Adrenal gland (tissue), 12 donors: ENCODE data around the gene MYEOV. TPM values are rescaled to one million over a fixed set of nuclear protein-coding genes. Genes with fewer than 3 reads are reported as not detected.
A peak's percentile ranks its signal among the peaks of the same experiment; 100 is the strongest.

Source experiments
- DNase-seq, 7 donors: peaks; one replicate each; pipeline ENCODE4 v3.0.0-alpha.2; 2019 to 2020
- H3K27ac ChIP-seq, 5 donors: fragments of 200-600 bp; sonication (generic) in 4 of 5; 1 replicate in 3 of 5; 2 replicates in 2 of 5; pipeline versions ENCODE4 v1.5.1 to v1.8.0; 2016 to 2020; ENCODE audit warnings: mild to moderate bottlenecking in 1 of 5
- H3K27me3 ChIP-seq: fragments of 200-600 bp; 2 replicates; pipeline ENCODE4 v1.8.0; 2021
- H3K36me3 ChIP-seq, 2 donors: fragments of 200-600 bp; replicated peaks in 1 of 2; 1 replicate in 1 of 2; 2 replicates in 1 of 2; pipeline versions ENCODE4 v1.5.1 to v1.8.0; 2018 to 2022
- H3K4me1 ChIP-seq, 2 donors: fragments of 200-600 bp; replicated peaks in 1 of 2; 1 replicate in 1 of 2; 2 replicates in 1 of 2; pipeline versions ENCODE4 v1.5.1 to v1.8.0; 2018 to 2021
- H3K4me3 ChIP-seq, 4 donors: fragments of 200-600 bp; sonication (generic) in 3 of 4; one replicate each; pipeline ENCODE4 v1.5.1; 2016 to 2018
- H3K9me3 ChIP-seq, 3 donors: fragments of 200-600 bp; sonication (generic) in 1 of 3; replicated peaks in 1 of 3; 1 replicate in 2 of 3; 2 replicates in 1 of 3; pipeline versions ENCODE4 v1.5.1 to v1.8.0; 2016 to 2021
- POLR2A ChIP-seq, 2 donors: fragments of 450-650 bp; IDR thresholded peaks; one replicate each; pipeline ENCODE4 v1.6.1; 2017; ENCODE audit warnings: antibody characterized with exemption in 2 of 2, mild to moderate bottlenecking in 2 of 2, moderate library complexity in 1 of 2
- WGBS, 4 donors: extraction: QIAGEN DNeasy Blood & Tissue Kit in 2 of 4; methylation state at CpG; one replicate each; pipeline versions ENCODE4 v1.1.5 to v1.1.7; 2013 to 2017; 5-methylcytosine and 5-hydroxymethylcytosine counted together
- intact Hi-C, 2 donors: fragments of 100-400 bp; cut with DNase I; formaldehyde crosslinking; loops; one replicate each; pipeline versions ENCODE4 v1.14.1 to v1.15.0; 2022 to 2023
- polyA plus RNA-seq, 3 donors: library from polyadenylated mRNA; stranded (reverse); fragments of 200-250 nt in 2 of 3; fragments of 350-450 nt in 1 of 3; fragmentation: Illumina TruSeq in 1 of 3; extraction: RNeasy Lipid Tissue Mini Kit (QIAGEN cat#74804) in 1 of 3; gene quantifications; one replicate each; pipeline ENCODE4 v1.2.3, GENCODE V29; 2013 to 2014
- total RNA-seq, 9 donors: library from RNA; depleted of rRNA in 4 of 9; stranded (reverse); fragments of >200 nt in 4 of 9; fragments of 120-200 nt in 1 of 9; fragmentation: NEBNext Ultra II Directional in 1 of 9; extraction: Animal tissue kit (Norgen Biotek cat#: 25700) in 1 of 9; gene quantifications; one replicate each; pipeline versions ENCODE4 v1.1.0 to v1.2.4, GENCODE V29; 2013 to 2023
- TF ChIP-seq, protein P1 (sequence below), 6 experiments: fragments of 450-650 bp in 4 of 6; fragments of 200-600 bp in 2 of 6; sonication (generic) in 1 of 6; IDR thresholded peaks; 1 replicate in 5 of 6; 2 replicates in 1 of 6; pipeline versions ENCODE4 v1.5.1 to v1.8.0; 2016 to 2021; ENCODE audit warnings: antibody characterized with exemption in 6 of 6, mild to moderate bottlenecking in 2 of 6, moderate library complexity in 1 of 6
- donor health status: healthy with polysubstance abuse.
- donor health status: Bipolar disorder and iron deficiency.
- donor health status: DM: yes; HTN: yes; CAD: no.
- donor health status: DM: no; HTN: no; CAD: no.
- donor health status: DM: no; HTN: no; CAD: no.
- donor health status: DM: yes; HTN: yes; CAD: no.

Gene MYEOV
- total and polyA plus RNA-seq, 12 donors, result 0.06 to 1.6 (median 0.32) TPM; not detected in 3

DNA sequence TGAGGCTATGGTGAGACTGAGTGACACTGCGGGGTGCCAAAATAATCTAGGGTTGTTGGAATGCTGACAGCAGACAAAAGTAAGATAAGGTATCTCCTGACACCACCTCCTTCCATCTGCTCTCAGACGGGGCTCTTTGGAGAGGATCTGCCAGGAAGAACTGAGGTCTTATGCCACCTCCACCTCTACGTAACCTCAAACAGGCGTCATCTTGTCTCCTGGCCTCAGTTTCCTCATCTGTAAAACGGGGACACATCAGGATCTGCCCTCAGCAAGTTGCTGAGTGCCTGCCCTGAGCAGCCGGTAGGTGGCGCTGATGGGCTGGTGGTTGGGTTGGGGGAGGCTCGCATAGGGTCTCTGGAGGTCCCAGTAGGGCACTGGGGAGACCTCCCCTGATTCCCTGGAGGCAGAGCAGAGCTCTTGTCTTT is 1.7 kb upstream of the MYEOV start:
- Histone ChIP-seq H3K9me3 (no peaks in the 10 kb centered on the region), H3K27me3 (no peaks in the 10 kb centered on the region), H3K4me3 (no peak overlapping the region), H3K27ac (no peak overlapping the region), H3K4me1 (peaks cover 9 to 11% of the 10 kb centered on the region in 2 donors), H3K36me3 (no peaks in the 10 kb centered on the region)
- DNase-seq, result peak in 2 of 7 donors; percentile 30 to 39
- TF ChIP-seq, protein P1, sequence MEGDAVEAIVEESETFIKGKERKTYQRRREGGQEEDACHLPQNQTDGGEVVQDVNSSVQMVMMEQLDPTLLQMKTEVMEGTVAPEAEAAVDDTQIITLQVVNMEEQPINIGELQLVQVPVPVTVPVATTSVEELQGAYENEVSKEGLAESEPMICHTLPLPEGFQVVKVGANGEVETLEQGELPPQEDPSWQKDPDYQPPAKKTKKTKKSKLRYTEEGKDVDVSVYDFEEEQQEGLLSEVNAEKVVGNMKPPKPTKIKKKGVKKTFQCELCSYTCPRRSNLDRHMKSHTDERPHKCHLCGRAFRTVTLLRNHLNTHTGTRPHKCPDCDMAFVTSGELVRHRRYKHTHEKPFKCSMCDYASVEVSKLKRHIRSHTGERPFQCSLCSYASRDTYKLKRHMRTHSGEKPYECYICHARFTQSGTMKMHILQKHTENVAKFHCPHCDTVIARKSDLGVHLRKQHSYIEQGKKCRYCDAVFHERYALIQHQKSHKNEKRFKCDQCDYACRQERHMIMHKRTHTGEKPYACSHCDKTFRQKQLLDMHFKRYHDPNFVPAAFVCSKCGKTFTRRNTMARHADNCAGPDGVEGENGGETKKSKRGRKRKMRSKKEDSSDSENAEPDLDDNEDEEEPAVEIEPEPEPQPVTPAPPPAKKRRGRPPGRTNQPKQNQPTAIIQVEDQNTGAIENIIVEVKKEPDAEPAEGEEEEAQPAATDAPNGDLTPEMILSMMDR (IDR thresholded peaks at IDR 0.05), result peak; percentile 51 to 76 (median 72)
- TF ChIP-seq POLR2A (IDR thresholded peaks at IDR 0.05), result no peak
- 23 to 43% (median 32%) methylated on average over 5 to 8 of the region's 8 CpGs for WGBS, 4 donors
- intact Hi-C loops, result loop anchor here (5.0 to 10.0 kb wide), 3 partner anchors 153 to 350 kb away; partner anchors contain the start of gene CCND1 (in 1 of the 2)

DNA sequence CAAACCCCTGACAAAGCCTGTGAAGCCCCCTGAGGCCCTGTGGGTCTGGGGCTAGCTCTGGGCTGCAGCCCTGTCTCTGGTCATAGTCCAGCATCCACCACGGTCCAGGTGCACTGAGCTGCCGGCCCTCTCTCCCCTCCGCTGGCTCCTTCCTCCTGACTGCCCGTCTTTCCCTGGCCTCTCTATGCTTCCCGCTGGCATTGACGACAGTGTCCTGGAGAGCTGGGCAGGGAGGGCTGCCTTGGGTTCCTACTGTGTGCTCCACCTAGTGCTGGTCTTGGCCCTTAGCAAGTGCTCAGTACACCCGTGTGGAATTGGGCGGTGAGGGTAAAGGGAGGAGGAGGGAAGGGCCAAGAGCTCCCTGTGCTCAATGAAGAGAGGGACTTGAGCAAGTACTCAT is 868 bp upstream of the MYEOV start:
- no peaks in the 10 kb centered on the region for H3K9me3 ChIP-seq
- peaks cover 17 to 20% of the 10 kb centered on the region in 2 donors for H3K4me1 ChIP-seq
- WGBS, 4 donors, result 80 to 87% (median 83%) methylated on average over 7 to 8 of the region's 8 CpGs
- no peaks in the 10 kb centered on the region for H3K36me3 ChIP-seq
- no peaks in the 10 kb centered on the region for H3K27me3 ChIP-seq
- no peak for DNase-seq
- H3K4me3 ChIP-seq, result no peak overlapping the region
- no peak overlapping the region for H3K27ac ChIP-seq
- no peak for TF ChIP-seq POLR2A (IDR thresholded peaks at IDR 0.05)
- TF ChIP-seq, protein P1 (IDR thresholded peaks at IDR 0.05), result no peak
- intact Hi-C loops, result loop anchor here (5.0 to 10.0 kb wide), 3 partner anchors 152 to 349 kb away; partner anchors contain the start of gene CCND1 (in 1 of the 2)

DNA sequence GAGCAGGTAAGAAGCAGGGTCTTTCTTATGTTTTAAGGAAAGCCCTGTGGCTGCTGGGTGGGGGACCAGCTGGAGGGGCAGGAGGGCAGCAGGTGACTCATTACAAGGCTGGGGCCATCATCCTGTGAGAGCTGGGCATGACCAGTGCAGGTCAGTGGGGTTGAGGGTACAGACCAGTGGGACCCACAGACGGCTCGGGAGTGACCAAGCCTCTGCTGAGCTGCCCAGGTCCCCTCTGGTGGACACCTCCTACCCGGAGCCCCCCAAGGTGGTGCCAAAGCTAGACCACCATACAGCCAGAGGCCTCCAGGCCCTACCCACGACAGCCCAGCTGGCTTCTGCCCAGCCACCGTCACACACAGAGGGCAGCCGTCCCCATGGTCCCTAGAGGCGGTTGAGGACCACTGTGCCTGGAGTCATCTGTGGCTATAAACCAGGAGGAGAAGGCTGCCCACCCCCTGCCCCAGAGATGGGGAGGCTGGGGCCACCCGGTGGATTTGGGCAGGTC is 670 bp downstream of the MYEOV start:
- Histone ChIP-seq H3K9me3 (no peaks in the 10 kb centered on the region), H3K4me1 (peaks cover 25 to 30% of the 10 kb centered on the region in 2 donors), H3K27ac (no peak overlapping the region), H3K36me3 (no peaks in the 10 kb centered on the region), H3K4me3 (no peak overlapping the region), H3K27me3 (no peaks in the 10 kb centered on the region)
- intact Hi-C loops, result loop anchor here (5.0 to 10.0 kb wide), 3 partner anchors 150 to 348 kb away; partner anchors contain the start of gene CCND1 (in 2 of the 2)
- no peak for TF ChIP-seq POLR2A (IDR thresholded peaks at IDR 0.05)
- TF ChIP-seq, protein P1 (IDR thresholded peaks at IDR 0.05), result no peak
- 88 to 100% (median 90%) methylated on average over 4 to 8 of the region's 8 CpGs for WGBS, 4 donors
- DNase-seq, result no peak

DNA sequence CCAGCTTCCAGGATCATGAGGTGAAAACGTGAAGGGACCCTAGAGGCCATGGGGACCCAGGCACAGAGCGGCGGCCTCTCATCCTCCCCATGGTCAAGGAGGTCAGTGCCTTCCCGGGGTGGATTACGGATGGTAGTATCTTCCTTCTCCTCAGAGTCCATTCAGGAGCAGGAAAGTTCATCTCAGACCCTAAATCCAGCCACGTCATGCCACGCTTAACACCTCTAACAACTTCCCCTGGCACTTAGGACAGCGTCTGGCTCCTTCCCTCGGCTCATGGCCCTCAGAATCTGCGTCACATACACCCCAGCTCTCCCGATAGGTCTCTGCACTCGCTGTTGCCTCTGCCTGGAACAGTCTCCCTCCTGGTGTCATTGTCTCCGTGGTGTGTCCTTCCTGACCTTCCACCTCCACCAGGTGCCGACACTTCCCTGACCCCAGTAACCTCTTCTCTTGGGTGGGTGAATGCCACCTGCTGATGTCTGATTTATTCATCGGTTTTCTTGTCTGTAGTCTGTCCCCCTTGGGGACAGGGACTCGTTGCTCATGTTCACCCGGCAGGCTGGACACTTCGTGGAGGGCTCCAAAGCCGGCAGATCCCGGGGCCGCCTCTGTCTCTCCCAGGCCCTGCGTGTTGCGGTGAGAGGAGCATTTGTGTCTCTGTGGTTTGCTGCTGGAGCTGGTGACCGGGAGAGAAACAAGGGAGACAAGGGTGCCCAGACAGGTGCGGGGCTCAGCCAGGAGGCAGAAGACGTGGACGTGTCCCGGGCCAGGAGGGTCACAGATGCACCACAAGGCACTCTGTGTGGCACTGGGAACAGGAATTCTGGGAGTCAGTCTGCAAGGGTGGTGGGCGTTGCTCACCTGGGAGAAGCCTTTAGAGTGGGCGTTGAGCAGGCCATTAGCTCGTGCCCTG is 1.4 kb downstream of the MYEOV start:
- Histone ChIP-seq H3K4me3 (no peak overlapping the region), H3K27me3 (no peaks in the 10 kb centered on the region), H3K27ac (no peak overlapping the region), H3K4me1 (peaks cover 25 to 30% of the 10 kb centered on the region in 2 donors), H3K36me3 (no peaks in the 10 kb centered on the region), H3K9me3 (no peaks in the 10 kb centered on the region)
- no peak for DNase-seq
- intact Hi-C loops, result loop anchor here (5.0 to 10.0 kb wide), 3 partner anchors 149 to 347 kb away; partner anchors contain the start of gene CCND1 (in 1 of the 2)
- 95 to 96% (median 95%) methylated on average over 27 to 31 of the region's 31 CpGs for WGBS, 4 donors
- TF ChIP-seq, protein P1 (IDR thresholded peaks at IDR 0.05), result no peak
- no peak for TF ChIP-seq POLR2A (IDR thresholded peaks at IDR 0.05)
